Activated CD4-positive, alpha-beta T cell treated with anti-CD3 and anti-CD28 coated beads, Interleukin-10, Interleukin-2, amounts not matched to agents 100 ng/mL and 50 ng/mL, durations not matched to agents 16 hours and 8 hours (primary cell): ENCODE data around the gene FPR2.
"Not testable (repeated sequence)": the region's sequence is repeated elsewhere in the genome, so short reads cannot be mapped to it uniquely, and the experiment has no call there.

Experiments
- DNase-seq: peaks from one replicate; pipeline ENCODE4 v3.0.0-alpha.2; 2020

FPR2 gene

GRCh38 chr19:51760697-51761356 is at the start of gene FPR2:
Gene FPR2, plus strand, starts transcription at chr19:51761180. Its CDS starts 7,479 bp downstream, at chr19:51768659.
- DNase-seq: no peak

GRCh38 chr19:51711702-51712101 is 49.3 kb upstream of the FPR2 start:
- DNase-seq: no peak

- no peak for DNase-seq
Observed at GRCh38 chr19:51712461-51713081, 48.4 kb upstream of the FPR2 start.

GRCh38 chr19:51713319-51714285 is 47.4 kb upstream of the FPR2 start:
- DNase-seq: no peak

- DNase-seq: no peak
Observed at GRCh38 chr19:51714848-51715247, 46.1 kb upstream of the FPR2 start.

GRCh38 chr19:51715850-51716249 is 45.1 kb upstream of the FPR2 start:
- DNase-seq: no peak

- DNase-seq: no peak
Observed at GRCh38 chr19:51716925-51717324, 44.1 kb upstream of the FPR2 start.

- DNase-seq: no peak
Observed at GRCh38 chr19:51719251-51719988, 41.6 kb upstream of the FPR2 start.

- DNase-seq: no peak
Observed at GRCh38 chr19:51721905-51722304, 39.1 kb upstream of the FPR2 start.

- DNase-seq: no peak
Observed at GRCh38 chr19:51722492-51722891, 38.5 kb upstream of the FPR2 start.

- no peak for DNase-seq
Observed at GRCh38 chr19:51724543-51724942, 36.4 kb upstream of the FPR2 start.

- DNase-seq: no peak
Observed at GRCh38 chr19:51726049-51726448, 34.9 kb upstream of the FPR2 start.

GRCh38 chr19:51727349-51727880 is 33.6 kb upstream of the FPR2 start:
- DNase-seq: no peak

GRCh38 chr19:51729781-51730180 is 31.2 kb upstream of the FPR2 start:
- no peak for DNase-seq

- no peak for DNase-seq
Observed at GRCh38 chr19:51733742-51734522, 27.0 kb upstream of the FPR2 start.

- DNase-seq: no peak
Observed at GRCh38 chr19:51735759-51736449, 25.1 kb upstream of the FPR2 start.

GRCh38 chr19:51737389-51737788 is 23.6 kb upstream of the FPR2 start:
- DNase-seq: no peak

- no peak for DNase-seq
Observed at GRCh38 chr19:51737924-51738323, 23.1 kb upstream of the FPR2 start.

- DNase-seq: not testable (repeated sequence)
Observed at GRCh38 chr19:51738523-51738922, 22.5 kb upstream of the FPR2 start.

GRCh38 chr19:51739466-51740213 is 21.3 kb upstream of the FPR2 start:
- no peak for DNase-seq
